Hepatocyte (in vitro differentiated cells): ENCODE measurements around the gene RNF149.

ENCODE experiments used
- EZH2 ChIP-seq: fragments of 200-600 bp; sonication (generic); IDR thresholded peaks from 2 replicates; pipeline ENCODE4 v1.6.1; 2016; ENCODE audit warnings: antibody characterized with exemption, mild to moderate bottlenecking, borderline replicate concordance
- TF ChIP-seq, protein P1 (sequence below): fragments of 200-600 bp; sonication (generic); IDR thresholded peaks from 2 replicates; pipeline ENCODE4 v1.5.1; 2016; ENCODE audit warnings: antibody characterized with exemption, mild to moderate bottlenecking; ENCODE audit not compliant: poor library complexity

DNA sequence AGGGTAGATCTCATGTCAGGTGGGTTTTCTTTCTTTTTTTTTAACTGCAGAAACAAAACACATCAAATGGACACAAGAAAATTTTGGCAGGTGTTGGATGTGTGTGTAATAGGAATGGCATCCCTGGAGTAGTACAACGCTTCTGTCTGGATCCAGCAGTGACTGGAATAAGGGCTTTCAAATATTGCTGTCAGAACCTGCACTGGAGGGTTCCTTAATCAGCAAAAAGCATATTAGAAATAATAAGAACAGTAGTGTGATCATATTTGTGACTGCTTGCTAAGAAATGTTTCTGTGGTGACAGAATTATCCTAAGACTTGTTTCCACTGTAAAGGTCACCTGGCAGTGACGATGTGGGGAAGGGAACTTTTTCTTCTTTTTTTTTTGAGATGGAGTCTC is 48.0 kb upstream of the RNF149 start:
- TF ChIP-seq, protein P1, sequence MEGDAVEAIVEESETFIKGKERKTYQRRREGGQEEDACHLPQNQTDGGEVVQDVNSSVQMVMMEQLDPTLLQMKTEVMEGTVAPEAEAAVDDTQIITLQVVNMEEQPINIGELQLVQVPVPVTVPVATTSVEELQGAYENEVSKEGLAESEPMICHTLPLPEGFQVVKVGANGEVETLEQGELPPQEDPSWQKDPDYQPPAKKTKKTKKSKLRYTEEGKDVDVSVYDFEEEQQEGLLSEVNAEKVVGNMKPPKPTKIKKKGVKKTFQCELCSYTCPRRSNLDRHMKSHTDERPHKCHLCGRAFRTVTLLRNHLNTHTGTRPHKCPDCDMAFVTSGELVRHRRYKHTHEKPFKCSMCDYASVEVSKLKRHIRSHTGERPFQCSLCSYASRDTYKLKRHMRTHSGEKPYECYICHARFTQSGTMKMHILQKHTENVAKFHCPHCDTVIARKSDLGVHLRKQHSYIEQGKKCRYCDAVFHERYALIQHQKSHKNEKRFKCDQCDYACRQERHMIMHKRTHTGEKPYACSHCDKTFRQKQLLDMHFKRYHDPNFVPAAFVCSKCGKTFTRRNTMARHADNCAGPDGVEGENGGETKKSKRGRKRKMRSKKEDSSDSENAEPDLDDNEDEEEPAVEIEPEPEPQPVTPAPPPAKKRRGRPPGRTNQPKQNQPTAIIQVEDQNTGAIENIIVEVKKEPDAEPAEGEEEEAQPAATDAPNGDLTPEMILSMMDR = no peak
- no peak for TF ChIP-seq EZH2
